Nephron progenitor cell (in vitro differentiated cells): ENCODE data around the gene DPH6.

Source experiments
- DNase-seq: peaks from one replicate; pipeline ENCODE4 v3.0.0; 2021
- H3K27ac Mint-ChIP-seq: 2 replicates; pipeline ENCODE4 v1.8.0; 2021; ENCODE audit warnings: mild to moderate bottlenecking, moderate library complexity, mixed read lengths
- H3K27me3 Mint-ChIP-seq: 2 replicates; pipeline ENCODE4 v1.8.0; 2021; ENCODE audit warnings: mild to moderate bottlenecking, low read depth, mixed read lengths; ENCODE audit not compliant: poor library complexity
- H3K36me3 Mint-ChIP-seq: 2 replicates; pipeline ENCODE4 v1.8.0; 2021; ENCODE audit warnings: low read depth, mixed read lengths
- H3K4me1 Mint-ChIP-seq: 2 replicates; pipeline ENCODE4 v1.8.0; 2021; ENCODE audit warnings: mixed read lengths
- H3K4me3 Mint-ChIP-seq: 2 replicates; pipeline ENCODE4 v1.8.0; 2021; ENCODE audit warnings: mild to moderate bottlenecking, moderate library complexity, mixed read lengths
- H3K9me3 Mint-ChIP-seq: 2 replicates; pipeline ENCODE4 v1.8.0; 2021; ENCODE audit warnings: mild to moderate bottlenecking, moderate library complexity, mixed read lengths
- TF ChIP-seq, protein P1 (sequence below): fragments of 200-600 bp; sonication (generic); IDR thresholded peaks from 2 replicates; pipeline ENCODE4 v1.5.0; 2021; ENCODE audit warnings: antibody characterized with exemption

DPH6 gene

DNA sequence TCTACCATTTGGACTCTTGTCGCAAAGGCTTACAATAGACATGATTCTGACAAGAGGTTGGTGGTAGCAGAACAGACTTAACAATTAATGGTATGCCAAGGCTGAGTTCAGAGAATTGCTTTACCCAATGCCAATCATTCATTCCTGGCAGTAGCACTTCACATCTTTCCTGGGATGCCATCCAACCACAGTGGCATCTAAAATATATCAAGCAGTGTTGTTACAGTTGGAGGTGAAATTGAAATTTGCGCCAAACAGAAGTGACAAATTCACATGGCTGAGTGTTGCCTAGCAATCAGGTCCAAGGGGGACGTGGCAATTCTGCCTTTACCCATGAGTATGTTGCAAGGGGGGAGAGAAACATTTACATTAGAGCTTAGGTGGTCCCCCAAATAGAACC lies 21.0 kb upstream of the DPH6 start:
- Mint-ChIP-seq H3K36me3 (no peaks in the 10 kb centered on the region), H3K4me3 (no peak overlapping the region), H3K4me1 (no peaks in the 10 kb centered on the region), H3K27ac (no peak overlapping the region), H3K27me3 (peaks cover 8% of the 10 kb centered on the region), H3K9me3 (no peaks in the 10 kb centered on the region)
- TF ChIP-seq, protein P1, sequence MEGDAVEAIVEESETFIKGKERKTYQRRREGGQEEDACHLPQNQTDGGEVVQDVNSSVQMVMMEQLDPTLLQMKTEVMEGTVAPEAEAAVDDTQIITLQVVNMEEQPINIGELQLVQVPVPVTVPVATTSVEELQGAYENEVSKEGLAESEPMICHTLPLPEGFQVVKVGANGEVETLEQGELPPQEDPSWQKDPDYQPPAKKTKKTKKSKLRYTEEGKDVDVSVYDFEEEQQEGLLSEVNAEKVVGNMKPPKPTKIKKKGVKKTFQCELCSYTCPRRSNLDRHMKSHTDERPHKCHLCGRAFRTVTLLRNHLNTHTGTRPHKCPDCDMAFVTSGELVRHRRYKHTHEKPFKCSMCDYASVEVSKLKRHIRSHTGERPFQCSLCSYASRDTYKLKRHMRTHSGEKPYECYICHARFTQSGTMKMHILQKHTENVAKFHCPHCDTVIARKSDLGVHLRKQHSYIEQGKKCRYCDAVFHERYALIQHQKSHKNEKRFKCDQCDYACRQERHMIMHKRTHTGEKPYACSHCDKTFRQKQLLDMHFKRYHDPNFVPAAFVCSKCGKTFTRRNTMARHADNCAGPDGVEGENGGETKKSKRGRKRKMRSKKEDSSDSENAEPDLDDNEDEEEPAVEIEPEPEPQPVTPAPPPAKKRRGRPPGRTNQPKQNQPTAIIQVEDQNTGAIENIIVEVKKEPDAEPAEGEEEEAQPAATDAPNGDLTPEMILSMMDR, result no peak
- DNase-seq, result no peak

DNA sequence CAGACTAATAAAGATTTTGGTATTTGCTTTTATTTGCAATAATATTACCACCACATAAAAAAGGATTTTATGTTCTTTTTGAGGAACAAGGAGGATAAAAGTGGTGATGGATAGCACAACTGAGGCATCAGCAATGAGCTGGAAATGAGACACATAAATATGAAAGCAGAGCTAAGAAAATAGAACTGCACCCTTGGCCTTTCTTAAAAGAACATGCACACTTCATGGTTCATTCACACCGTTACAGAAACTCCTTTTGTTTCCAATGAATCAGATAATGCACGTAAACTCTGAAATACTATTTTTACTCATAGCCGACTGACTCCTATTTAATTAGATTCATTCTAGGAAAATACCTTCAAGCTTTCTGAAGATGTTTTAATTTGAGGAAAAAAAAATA lies 19.9 kb upstream of the DPH6 start:
- H3K27ac Mint-ChIP-seq, result no peak overlapping the region
- DNase-seq, result no peak
- H3K9me3 Mint-ChIP-seq, result no peaks in the 10 kb centered on the region
- H3K4me3 Mint-ChIP-seq, result no peak overlapping the region
- H3K27me3 Mint-ChIP-seq, result peaks cover 8% of the 10 kb centered on the region
- H3K36me3 Mint-ChIP-seq, result no peaks in the 10 kb centered on the region
- H3K4me1 Mint-ChIP-seq, result no peaks in the 10 kb centered on the region
- TF ChIP-seq, protein P1, result no peak

DNA sequence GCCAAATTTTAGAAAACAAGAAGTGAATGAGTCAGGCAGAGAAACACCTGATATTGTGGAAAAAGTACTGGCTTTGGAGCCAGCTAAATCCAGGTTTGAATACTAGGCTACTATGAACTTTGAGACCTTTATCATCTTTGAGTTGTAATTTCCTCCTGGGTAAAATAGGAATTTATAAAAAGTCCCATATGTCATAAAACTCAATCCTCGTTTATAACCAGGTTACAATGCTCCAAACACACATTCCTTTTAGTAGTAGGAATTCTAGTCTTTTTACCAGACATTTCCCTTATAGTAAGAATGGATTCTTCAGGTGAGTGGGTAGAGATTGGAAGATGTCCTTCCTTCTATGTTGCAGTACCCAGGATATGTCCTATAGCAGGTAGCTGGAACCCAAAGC lies 16.7 kb upstream of the DPH6 start:
- Mint-ChIP-seq H3K27ac (no peak overlapping the region), H3K36me3 (no peaks in the 10 kb centered on the region), H3K4me3 (no peak overlapping the region), H3K4me1 (no peaks in the 10 kb centered on the region), H3K9me3 (no peaks in the 10 kb centered on the region), H3K27me3 (peaks cover 6% of the 10 kb centered on the region)
- no peak for DNase-seq
- TF ChIP-seq, protein P1, result no peak

DNA sequence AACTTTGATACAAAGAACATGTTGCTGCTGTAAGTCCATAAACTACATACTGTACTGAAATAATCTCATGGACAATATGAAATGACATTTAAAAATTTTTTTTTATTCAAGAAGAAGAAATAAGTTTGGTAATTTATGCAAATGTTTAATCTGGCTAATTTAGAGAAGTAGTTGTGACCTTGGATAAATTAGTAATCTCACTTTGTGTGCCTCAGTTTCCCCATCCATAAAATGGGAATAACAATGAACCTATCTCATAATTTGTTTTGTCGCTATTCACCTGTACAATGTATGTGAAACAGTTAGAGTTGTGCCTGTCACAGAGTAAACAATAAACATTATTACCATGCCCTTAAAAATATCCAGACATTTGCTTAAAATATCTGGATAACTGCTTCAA lies 15.3 kb upstream of the DPH6 start:
- no peak for DNase-seq
- Mint-ChIP-seq H3K36me3 (no peaks in the 10 kb centered on the region), H3K27ac (no peak overlapping the region), H3K4me3 (no peak overlapping the region), H3K27me3 (peaks cover 6% of the 10 kb centered on the region), H3K9me3 (no peaks in the 10 kb centered on the region), H3K4me1 (no peaks in the 10 kb centered on the region)
- TF ChIP-seq, protein P1, result no peak

DNA sequence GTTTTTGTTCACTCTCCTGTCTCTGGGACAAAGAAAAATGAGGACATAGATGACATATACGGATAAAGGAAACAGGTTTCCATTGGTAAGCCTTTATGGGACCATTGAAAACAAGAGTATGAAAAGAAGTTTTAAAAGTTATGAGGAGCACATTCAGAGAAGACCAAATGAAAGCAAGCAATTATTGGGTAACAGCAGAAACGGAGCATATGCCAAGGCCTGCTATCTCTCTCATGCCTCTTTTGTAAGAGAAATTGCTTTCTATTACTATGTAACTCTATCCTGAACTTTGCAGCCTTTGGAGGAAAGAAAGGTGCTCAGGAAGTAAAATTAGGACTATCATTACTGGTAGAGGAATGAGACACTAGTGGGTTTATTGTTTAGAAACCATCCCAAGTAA lies 14.9 kb upstream of the DPH6 start:
- Mint-ChIP-seq H3K27ac (no peak overlapping the region), H3K9me3 (no peaks in the 10 kb centered on the region), H3K27me3 (peaks cover 6% of the 10 kb centered on the region), H3K36me3 (no peaks in the 10 kb centered on the region), H3K4me3 (no peak overlapping the region), H3K4me1 (no peaks in the 10 kb centered on the region)
- TF ChIP-seq, protein P1, result no peak
- no peak for DNase-seq

DNA sequence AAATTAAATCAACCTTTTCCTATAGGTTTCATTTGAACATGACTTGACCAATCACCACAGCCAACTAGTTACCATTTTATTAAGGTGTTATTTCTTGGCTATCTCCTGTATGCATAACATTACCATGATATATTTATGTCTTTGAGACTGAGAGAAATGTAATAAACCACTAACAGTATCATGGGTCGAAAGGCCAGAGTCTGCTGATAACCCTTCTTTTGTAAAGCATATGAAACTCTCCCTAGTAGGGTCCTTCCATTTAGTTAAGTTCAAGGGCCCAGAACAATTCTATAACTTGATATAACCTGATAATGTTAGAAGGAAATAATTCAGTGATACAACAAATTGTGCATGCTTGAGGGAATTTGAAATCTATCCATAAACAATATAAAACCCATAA lies 14.3 kb upstream of the DPH6 start:
- no peak overlapping the region for H3K27ac Mint-ChIP-seq
- no peak for DNase-seq
- H3K9me3 Mint-ChIP-seq, result no peaks in the 10 kb centered on the region
- no peak overlapping the region for H3K4me3 Mint-ChIP-seq
- no peaks in the 10 kb centered on the region for H3K36me3 Mint-ChIP-seq
- peaks cover 6% of the 10 kb centered on the region for H3K27me3 Mint-ChIP-seq
- no peaks in the 10 kb centered on the region for H3K4me1 Mint-ChIP-seq
- TF ChIP-seq, protein P1, result no peak
